A673 (cell line): ENCODE data around the gene SEC14L6.

Source experiments
- CTCF ChIP-seq: fragments of 300-800, 200-600 bp; sonication (generic); conservative IDR thresholded peaks from 2 replicates; pipeline ENCODE4 v1.5.1; 2017; ENCODE audit warnings: low read depth, mild to moderate bottlenecking, antibody characterized with exemption, low read length, moderate library complexity, mixed read lengths
- EZH2 ChIP-seq: fragments of 200-600 bp; sonication (generic); IDR thresholded peaks from 2 replicates; pipeline ENCODE4 v1.6.1; 2017; ENCODE audit warnings: borderline replicate concordance, low read depth, mild to moderate bottlenecking, mixed read lengths, antibody characterized with exemption, low read length; ENCODE audit not compliant: poor library complexity, severe bottlenecking

DNA sequence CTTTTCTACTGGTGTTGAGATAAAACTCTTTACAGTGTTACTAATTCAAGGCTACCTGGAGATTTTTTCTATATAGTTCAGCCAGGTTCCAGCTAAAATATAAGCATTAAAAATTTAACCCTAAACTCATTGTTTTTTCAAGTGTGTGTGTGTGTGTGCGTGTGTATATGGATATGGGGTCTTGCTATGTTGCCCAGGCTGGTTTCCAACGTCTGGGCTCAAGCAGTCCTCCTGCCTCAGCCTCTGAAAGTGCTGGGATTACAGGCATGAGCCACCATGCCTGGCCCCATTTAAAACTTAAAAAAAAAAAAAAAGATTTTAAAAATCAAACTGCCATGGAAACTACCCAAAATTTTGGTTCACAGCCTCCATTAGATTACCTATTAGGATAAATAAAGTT is 49.7 kb upstream of the SEC14L6 start:
- TF ChIP-seq CTCF (no peak), EZH2 (no peak)
